DLD1 (cell line): ENCODE measurements around the gene GAP43.

ENCODE experiments used
- in situ Hi-C: cut with HindIII; loops from 2 replicates; pipeline ENCODE4 v1.10.0; 2017; ENCODE audit warnings: low sequenced_read_pairs

GAP43 gene

GRCh38 chr3:115758076-115758763 lies 134.9 kb downstream of the GAP43 start:
- in situ Hi-C loops = no loop called here

- in situ Hi-C loops = no loop called here
Observed at GRCh38 chr3:115760716-115761115, 137.4 kb downstream of the GAP43 start.

GRCh38 chr3:115761927-115762305 lies 138.6 kb downstream of the GAP43 start:
- in situ Hi-C loops = no loop called here

- in situ Hi-C loops = no loop called here
Observed at GRCh38 chr3:115766587-115767482, 143.5 kb downstream of the GAP43 start.

- in situ Hi-C loops = no loop called here
Observed at GRCh38 chr3:115768661-115769060, 145.4 kb downstream of the GAP43 start.
